ENCODE results near the gene ASCC3. TPM values are rescaled to one million over a fixed set of nuclear protein-coding genes. Genes with fewer than 3 reads are reported as not detected.

ASCC3 gene
- total RNA-seq, 4 donors from 2014 or later = 12.0 to 17.7 (median 14.7) TPM

DNA sequence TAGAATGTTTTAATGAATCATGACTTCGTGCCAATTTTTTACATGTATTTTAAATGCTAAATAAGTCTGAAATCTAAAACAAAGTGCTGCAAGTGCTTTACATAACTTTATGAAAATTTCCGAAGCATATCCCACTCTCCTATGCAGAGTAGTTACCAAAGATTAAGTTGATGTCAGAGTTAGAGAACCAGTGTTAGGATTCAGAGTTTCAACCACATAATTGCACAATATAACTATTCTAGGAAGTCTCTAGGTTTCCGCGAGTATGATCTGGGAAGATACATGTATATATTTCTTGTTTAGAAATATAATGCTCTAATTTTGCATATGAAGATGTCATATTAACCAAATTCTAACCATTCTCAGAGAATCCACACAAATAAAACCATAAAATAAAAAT is 74.8 kb downstream of the ASCC3 start:
- in situ Hi-C loops (cut with MboI; ENCODE audit: low sequenced_read_pairs in 4 of 4) = no loop called here
- TF ChIP-seq POLR2A (IDR thresholded peaks at IDR 0.05) (no peak), CTCF (IDR thresholded peaks at IDR 0.05 in 4 of 5, conservative IDR thresholded peaks at IDR 0.05 in 1 of 5) (no peak)
- Histone ChIP-seq H3K27ac (no peak overlapping the region), H3K4me3 (no peak overlapping the region), H3K27me3 (no peaks in the 10 kb centered on the region), H3K36me3 (peaks cover 0 to 5% of the 10 kb centered on the region in 2 donors), H3K4me1 (no peaks in the 10 kb centered on the region), H3K9me3 (no peaks in the 10 kb centered on the region)
- DNase-seq (no peak), ATAC-seq (no peak)
- intact Hi-C loops (cut with DNase I; ENCODE audit: low total_unique reads) = no loop called here

DNA sequence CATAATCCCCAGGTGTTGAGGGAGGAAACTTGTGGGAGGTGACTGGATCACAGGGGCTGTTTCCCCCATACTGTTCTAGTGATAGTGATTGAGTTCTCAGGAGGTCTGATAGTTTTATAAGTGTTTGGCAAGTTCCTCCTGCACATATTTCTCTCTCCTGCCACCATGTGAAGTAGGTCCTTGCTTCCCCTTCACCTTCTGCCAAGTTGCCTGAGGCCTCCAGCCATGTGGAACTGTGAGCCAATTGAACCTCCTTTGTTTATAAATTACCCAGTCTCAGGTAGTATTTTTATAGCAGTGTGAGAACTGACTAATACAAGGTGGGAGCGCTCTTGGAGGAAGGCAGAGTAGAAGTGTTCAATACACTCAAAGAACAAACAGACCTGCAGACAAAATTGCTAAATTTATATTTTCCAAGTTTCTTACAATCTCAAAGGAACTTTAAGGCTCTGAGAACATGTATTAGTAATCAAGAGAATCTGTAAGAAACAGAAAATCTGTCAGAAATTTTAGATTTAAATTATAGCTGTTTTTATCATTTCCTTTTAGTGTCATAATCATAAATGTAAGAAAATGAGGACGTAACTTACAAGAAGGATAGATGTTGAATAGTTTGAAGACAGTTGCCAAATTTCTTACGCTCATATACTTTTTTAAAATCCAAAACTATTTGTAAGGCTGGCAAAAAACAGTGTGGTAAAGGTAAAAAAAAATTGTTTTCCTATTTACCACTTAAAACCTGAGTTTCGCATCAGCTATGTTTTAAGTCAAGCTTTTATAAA is 77.7 kb downstream of the ASCC3 start:
- in situ Hi-C loops (cut with MboI; ENCODE audit: low sequenced_read_pairs in 4 of 4) (no loop called here), intact Hi-C loops (cut with DNase I; ENCODE audit: low total_unique reads) (no loop called here)
- ATAC-seq (no peak), DNase-seq (no peak)
- Histone ChIP-seq H3K36me3 (peaks cover 0 to 6% of the 10 kb centered on the region in 2 donors), H3K4me1 (no peaks in the 10 kb centered on the region), H3K27me3 (no peaks in the 10 kb centered on the region), H3K9me3 (no peaks in the 10 kb centered on the region), H3K27ac (no peak overlapping the region), H3K4me3 (no peak overlapping the region)
- TF ChIP-seq POLR2A (IDR thresholded peaks at IDR 0.05) = no peak
- no peak for TF ChIP-seq CTCF (IDR thresholded peaks at IDR 0.05 in 4 of 5, conservative IDR thresholded peaks at IDR 0.05 in 1 of 5)

DNA sequence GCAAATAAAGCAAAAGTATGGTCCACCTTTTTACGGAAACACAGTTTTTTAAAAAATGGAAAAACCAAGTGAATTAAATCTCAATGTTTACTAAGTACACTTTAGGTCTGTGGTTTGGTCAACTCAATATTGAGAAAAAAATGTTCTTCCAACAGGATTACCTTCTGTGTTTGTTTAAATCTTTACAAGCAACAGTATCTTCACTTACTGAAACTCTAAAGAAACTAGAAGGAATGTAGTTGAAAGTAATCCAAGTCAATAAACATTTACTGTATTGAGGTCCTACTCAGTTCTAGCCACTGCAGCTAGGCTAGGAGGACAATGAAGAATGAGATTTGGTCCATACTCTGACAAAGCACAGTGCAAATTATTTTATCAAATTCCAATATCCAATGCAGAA is 80.1 kb downstream of the ASCC3 start:
- Histone ChIP-seq H3K27me3 (no peaks in the 10 kb centered on the region), H3K36me3 (peaks cover 0 to 15% of the 10 kb centered on the region in 2 donors), H3K9me3 (no peaks in the 10 kb centered on the region), H3K4me1 (no peaks in the 10 kb centered on the region), H3K4me3 (no peak overlapping the region), H3K27ac (no peak overlapping the region)
- ATAC-seq (no peak), DNase-seq (no peak)
- intact Hi-C loops (cut with DNase I; ENCODE audit: low total_unique reads) (no loop called here), in situ Hi-C loops (cut with MboI; ENCODE audit: low sequenced_read_pairs in 4 of 4) (no loop called here)
- TF ChIP-seq POLR2A (IDR thresholded peaks at IDR 0.05) = no peak
- no peak for TF ChIP-seq CTCF (IDR thresholded peaks at IDR 0.05 in 4 of 5, conservative IDR thresholded peaks at IDR 0.05 in 1 of 5)

GRCh38 chr6:100796049-100796823 is 84.9 kb downstream of the ASCC3 start:
- no peak overlapping the region for H3K27ac ChIP-seq
- H3K27me3 ChIP-seq = no peaks in the 10 kb centered on the region
- DNase-seq (no peak), ATAC-seq (no peak)
- intact Hi-C loops (cut with DNase I; ENCODE audit: low total_unique reads) = no loop called here
- no peak overlapping the region for H3K4me3 ChIP-seq
- in situ Hi-C loops (cut with MboI; ENCODE audit: low sequenced_read_pairs in 4 of 4) = no loop called here
- H3K4me1 ChIP-seq = no peaks in the 10 kb centered on the region
- H3K36me3 ChIP-seq = peaks cover 0 to 10% of the 10 kb centered on the region in 2 donors
- TF ChIP-seq POLR2A (IDR thresholded peaks at IDR 0.05) (no peak), CTCF (IDR thresholded peaks at IDR 0.05 in 4 of 5, conservative IDR thresholded peaks at IDR 0.05 in 1 of 5) (no peak)
- no peaks in the 10 kb centered on the region for H3K9me3 ChIP-seq

Measured in gastrocnemius medialis (tissue), 4 donors.